ENCODE data around the gene KRTAP19-3.
"Not testable (repeated sequence)": the region's sequence is repeated elsewhere in the genome, so short reads cannot be mapped to it uniquely, and the experiment has no call there.

KRTAP19-3 gene

GRCh38 chr21:30491963-30492428, at the start of gene KRTAP19-3:
Gene KRTAP19-3 (minus strand): TSS chr21:30492013. CDS start chr21:30491957, 56 bp downstream.
- DNase-seq = no peak

GRCh38 chr21:30518876-30519275, 27.1 kb upstream of the KRTAP19-3 start:
- DNase-seq = no peak

DNA sequence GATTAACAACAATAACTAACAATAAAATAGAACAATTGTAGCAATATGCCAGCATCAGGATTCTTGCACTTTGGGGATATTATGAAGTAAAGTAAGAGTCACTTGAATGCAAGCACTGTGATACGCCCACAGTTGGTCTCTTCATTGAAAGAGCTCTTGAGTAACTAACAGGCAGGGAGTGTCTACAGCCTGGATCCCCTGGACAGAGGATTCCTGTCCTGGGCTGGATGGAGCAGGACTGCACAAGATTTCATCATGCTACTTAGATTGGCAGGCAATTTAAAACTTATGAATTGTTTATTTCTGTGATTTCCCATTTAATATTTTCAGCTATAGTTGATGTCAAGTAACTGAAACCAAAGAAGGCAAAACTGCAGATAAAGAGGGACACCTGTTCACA, 23.9 kb upstream of the KRTAP19-3 start:
- no peak for DNase-seq

- DNase-seq = not testable (repeated sequence)
Observed at GRCh38 chr21:30505621-30506205, 13.9 kb upstream of the KRTAP19-3 start.

DNA sequence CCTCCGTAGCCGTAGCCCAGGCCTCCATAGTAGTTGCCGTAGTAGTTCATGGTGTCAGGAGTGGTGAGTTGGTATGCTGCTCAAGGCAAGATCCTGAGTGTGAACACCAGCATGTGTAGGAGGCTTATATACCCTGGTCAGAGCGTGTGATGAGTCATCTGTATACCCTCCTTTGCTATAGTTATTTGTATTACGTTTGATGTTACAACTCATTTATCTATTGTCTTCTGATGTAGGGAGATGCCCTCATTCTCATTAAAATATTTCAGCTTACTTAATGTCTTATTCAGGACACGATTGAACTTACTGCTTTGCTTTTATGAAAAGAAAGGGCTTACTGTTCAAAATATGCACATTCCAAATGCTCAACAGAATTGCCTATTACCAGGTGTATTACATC, 10.2 kb upstream of the KRTAP19-3 start, which contains the start of gene KRTAP19-5:
Gene KRTAP19-5 (minus strand): TSS at position 101 of the 400 bp plus-strand sequence. CDS start 51 bp downstream, at position 50.
- no peak for DNase-seq

DNA sequence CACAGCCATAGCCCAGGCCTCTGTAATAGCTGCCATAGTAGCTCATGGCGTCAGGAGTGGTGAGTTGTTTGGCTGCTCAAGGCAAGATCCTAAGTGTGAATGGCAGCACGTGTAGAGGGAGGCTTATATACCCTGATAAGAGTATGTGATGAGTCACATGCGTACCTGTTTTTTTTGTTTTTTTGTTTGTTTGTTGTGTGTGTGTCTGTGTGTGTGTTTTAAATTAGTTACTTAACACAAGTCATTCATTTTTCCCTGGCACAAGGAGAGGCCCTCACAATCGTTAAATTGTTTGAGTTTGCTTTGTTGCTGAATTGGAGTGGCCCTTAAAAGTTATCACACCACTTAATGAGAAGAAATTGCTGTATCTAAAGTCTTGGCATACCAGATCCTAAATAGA, 5.3 kb upstream of the KRTAP19-3 start, which contains the start of gene KRTAP19-4:
Gene KRTAP19-4 (minus strand): TSS at position 101 of the 400 bp plus-strand sequence. CDS start 55 bp downstream, at position 46.
- DNase-seq = no peak

DNA sequence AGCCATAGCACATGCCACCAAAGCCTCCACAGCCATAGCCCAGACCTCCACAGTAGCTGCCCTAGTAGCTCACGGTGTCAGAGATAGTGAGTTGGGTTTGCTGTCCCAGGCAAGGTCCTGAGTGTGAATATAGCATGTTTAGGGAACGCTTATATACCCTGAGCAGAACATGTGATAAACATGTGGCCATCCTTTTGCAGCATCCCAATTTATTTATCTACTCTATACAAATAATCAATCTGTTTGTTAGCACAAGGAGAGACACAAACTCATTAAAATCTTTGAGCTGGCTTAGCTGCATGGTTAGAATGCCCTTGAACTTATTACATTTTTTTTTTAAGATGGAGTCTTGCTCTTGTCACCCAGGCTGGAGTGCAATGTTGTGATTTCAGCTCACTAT, 4.5 kb downstream of the KRTAP19-3 start, which contains the start of gene KRTAP19-2:
Gene KRTAP19-2 (minus strand): TSS at position 101 of the 400 bp plus-strand sequence. CDS start 88 bp downstream, at position 13.
- DNase-seq = no peak

- no peak for DNase-seq
Observed at GRCh38 chr21:30486180-30486579, 5.6 kb downstream of the KRTAP19-3 start.

GRCh38 chr21:30482130-30482529, 9.7 kb downstream of the KRTAP19-3 start:
- no peak for DNase-seq

DNA sequence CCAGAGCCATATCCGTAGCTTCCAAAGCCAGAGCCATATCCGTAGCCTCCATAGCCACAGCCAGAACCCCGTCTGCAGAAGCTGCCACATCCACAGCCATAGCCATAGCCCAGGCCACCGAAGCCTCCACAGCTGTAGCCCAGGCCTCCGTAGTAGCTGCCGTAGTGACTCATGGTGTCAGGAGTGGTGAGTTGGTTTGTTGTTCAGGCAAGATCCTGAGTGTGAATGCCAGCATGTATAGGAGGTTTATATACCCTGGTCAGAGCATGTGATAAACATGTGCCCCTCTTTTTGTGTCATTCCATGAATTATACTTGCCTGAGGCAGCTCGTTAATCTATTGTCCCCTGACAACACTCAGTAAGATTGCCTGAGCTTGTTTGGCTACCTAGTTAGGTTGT, 11.7 kb downstream of the KRTAP19-3 start, which contains the start of gene KRTAP19-1:
Gene KRTAP19-1 (minus strand): TSS at position 223 of the 400 bp plus-strand sequence. CDS start 50 bp downstream, at position 173.
- DNase-seq = no peak

DNA sequence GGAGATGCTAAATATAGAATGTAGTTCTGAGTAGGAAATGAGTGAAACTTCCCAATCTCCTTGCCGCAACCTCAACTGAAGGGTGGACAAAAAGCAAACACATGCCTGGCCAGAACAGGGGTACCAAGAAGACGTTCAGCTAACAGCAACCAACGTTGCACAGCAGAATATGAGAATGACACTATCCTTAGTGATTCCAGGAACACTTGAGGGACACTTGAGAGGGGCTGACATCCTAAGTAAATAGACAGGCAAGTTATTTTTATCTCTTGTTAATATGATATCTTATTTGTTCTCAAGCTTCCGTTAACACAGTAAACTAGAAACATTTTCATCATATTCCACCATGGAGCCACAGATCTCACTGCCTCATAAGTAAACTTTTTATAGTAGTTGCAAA, 12.6 kb downstream of the KRTAP19-3 start:
- DNase-seq = no peak

GRCh38 chr21:30478004-30478403, 13.8 kb downstream of the KRTAP19-3 start:
- DNase-seq = no peak

DNA sequence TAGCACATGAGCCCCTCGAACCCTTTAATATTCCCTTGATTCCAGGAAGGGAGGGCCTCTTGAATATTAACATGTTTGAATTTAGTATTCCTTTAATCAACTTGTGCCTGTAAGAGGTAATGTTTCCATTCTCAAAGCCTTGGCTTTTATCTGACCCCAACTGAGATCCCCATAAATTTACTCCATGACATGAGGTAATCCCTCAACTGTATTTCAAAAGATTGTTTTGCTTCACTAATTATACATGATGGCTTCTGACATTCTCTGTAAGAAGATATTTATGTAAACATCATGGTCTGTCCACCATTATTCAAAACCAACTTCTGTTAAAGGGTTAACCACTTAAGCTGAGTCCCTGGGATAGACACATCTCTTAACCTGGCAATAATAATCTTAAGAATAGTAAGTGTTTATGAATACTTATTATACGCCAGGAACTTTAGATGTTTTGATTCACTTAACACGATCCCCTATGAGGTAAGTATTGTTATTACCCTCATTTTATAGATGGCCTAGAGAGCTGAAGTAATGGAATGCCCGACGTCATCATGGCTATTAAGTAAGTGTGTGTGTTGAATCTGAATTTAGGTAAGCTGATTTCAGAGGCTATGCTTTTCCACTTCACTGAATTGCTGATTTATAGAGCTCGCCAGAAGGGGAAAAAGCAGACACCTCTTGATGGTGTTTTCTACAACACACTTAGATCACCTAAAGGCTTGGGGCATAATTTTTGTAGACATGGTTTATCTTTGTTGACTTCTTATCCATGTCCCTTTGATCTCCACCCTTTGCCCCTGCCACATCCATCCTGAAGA, 22.7 kb downstream of the KRTAP19-3 start:
- no peak for DNase-seq

DNA sequence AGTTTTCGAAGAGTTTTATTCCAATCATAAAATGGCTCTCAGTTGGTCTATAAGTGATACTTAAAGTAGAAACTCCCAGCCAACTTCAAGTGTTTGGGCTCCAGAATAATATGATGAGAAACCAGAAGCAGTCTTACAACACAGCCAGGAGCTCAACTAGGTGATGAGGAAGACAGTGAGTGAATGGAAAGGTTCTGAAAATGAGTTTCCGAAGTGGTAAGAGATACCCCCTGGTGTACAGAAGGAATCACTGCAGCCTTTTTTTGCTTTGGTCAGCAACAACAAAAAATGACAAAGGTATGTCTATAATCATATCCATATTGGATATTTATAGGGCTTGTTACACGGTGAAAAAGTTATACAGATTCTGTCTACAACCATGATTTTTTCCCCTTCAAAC, 28.1 kb downstream of the KRTAP19-3 start:
- DNase-seq = no peak

GRCh38 chr21:30448514-30448913, 43.3 kb downstream of the KRTAP19-3 start:
- DNase-seq = no peak

DNA sequence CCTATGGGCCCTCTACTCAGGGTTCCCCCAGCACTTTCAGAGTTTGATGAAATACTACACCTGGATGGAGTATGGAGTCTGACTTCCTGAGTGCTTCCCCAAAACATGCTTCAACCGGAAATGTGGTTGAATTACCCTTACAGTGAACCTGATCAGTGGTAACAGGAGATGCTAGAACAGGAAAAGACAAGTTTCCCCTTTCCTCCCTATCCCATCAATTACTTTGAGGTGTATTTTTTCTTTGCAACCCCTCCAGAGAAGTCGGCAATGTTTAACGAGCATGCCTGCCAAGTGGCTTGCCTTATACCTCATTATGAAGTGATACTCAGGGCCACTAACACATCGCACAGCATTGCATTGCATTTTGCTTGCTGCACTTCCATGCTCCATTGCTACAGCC, 44.8 kb downstream of the KRTAP19-3 start:
- no peak for DNase-seq

DNA sequence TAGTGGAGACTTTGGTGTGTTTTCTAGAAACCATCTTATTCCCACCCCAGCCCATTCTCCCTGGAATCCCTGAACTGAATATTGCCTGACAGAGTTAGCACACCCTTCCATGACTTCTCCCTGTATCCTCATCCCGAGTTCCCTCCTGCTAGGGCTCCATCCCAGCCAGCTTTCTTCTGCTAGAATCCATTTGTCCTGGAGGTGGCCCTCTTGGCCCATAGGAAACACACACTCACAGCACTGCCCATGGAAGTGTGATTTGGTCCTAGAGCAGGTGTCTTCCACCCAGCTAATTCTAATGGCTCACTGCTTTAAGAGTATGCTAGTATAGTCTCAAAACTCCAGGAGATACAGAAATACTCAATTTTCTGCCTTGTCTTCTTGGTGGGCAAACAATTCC, 47.6 kb downstream of the KRTAP19-3 start:
- no peak for DNase-seq

DNA sequence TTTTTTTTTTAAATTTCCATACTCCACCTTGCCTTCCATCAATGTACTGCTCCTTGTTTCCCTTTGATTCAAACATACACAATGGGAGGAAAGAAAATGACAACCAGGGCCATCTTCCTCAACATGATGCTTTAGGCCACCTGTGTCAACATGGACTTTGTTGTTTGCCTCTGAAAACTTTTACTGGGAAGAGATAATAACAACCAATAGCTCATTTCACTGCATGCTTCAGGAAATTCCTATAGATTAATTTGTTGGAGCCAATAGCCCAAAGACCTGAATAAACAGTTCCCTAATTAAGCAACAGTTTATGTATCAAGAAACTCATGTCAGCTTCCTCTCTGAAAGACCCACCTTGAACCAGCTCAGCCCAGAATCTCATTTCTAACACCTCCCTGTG, 48.6 kb downstream of the KRTAP19-3 start:
- DNase-seq = no peak

Data from activated CD8-positive, alpha-beta memory T cell treated with anti-CD3 and anti-CD28 coated beads, Interleukin-2, amount 50 U/mL, for 4 hours (primary cell).